Neural cell (in vitro differentiated cells): ENCODE measurements around the gene NSUN6.

Source experiments
- CTCF ChIP-seq: fragments of 450-650 bp; IDR thresholded peaks from 2 replicates; pipeline ENCODE4 v1.5.1; 2014; ENCODE audit warnings: antibody characterized with exemption, mild to moderate bottlenecking, moderate library complexity; ENCODE audit not compliant: poor library complexity, severe bottlenecking
- EP300 ChIP-seq: fragments of 450-650 bp; conservative IDR thresholded peaks from 2 replicates; pipeline ENCODE4 v1.6.1; 2014; ENCODE audit warnings: antibody characterized with exemption, mild to moderate bottlenecking, moderate library complexity; ENCODE audit not compliant: poor library complexity, severe bottlenecking
- EZH2 ChIP-seq: fragments of 200-600, 300-800 bp; shearing (Covaris generic), sonication (generic); IDR thresholded peaks from 2 replicates; pipeline ENCODE4 v1.6.1; 2014; ENCODE audit warnings: antibody characterized with exemption, low read length, borderline replicate concordance, mild to moderate bottlenecking; ENCODE audit not compliant: insufficient read depth, poor library complexity, severe bottlenecking
- POLR2AphosphoS5 ChIP-seq: IDR thresholded peaks from 2 replicates; pipeline ENCODE4 v1.6.1; 2012
- REST ChIP-seq: IDR thresholded peaks from 2 replicates; pipeline ENCODE4 v1.6.1; 2012; ENCODE audit warnings: borderline replicate concordance
- TAF1 ChIP-seq: IDR thresholded peaks from 2 replicates; pipeline ENCODE4 v1.6.1; 2012; ENCODE audit warnings: low read depth

GRCh38 chr10:18651324-18652007 is at the start of gene NSUN6:
- TF ChIP-seq CTCF = peak; percentile 34
- no peak for TF ChIP-seq TAF1
- no peak for TF ChIP-seq EZH2
- peak; percentile 31 for TF ChIP-seq REST
- peak; percentile 86 for TF ChIP-seq POLR2AphosphoS5
- TF ChIP-seq EP300 = peak; percentile 49
